Measurements from ENCODE around the gene PHF12. TPM values are rescaled to one million over a fixed set of nuclear protein-coding genes. Genes with fewer than 3 reads are reported as not detected.

The PHF12 gene
- total RNA-seq, 6 experiments from 2014 or later, result 26.4 to 33.6 (median 29.8) TPM

DNA sequence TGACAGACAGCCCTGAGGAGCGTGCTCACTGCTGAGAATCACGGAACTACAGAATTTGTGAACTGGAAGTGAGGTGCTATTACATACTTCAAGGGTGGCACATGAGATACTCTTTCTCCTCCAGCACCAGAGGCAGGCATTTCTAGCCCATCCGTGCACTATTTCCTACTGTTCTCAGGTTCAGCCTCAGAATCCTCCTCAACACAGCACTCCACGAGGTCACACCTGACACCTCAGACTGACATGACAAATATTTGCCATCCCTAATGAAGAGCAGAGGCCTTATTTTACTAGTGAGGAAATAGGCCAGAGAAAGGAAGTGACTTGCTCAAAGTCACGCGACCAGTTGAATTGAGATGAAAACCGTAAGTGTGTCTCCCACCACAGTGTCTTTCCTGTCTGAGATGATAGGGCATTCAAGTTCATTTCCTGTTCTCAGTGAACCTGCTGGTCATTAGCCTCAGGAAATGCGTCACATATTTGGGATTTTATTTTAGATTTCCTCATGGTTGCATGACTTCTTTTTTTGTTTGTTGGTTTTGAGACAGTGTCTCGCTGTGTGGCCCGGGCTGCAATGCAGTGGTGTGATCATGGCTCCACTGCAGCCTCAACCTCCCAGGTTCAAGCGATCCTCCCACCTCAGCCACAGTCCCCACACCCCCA, 30.9 kb upstream of the PHF12 start:
- Mint-ChIP-seq H3K4me3 (no peak overlapping the region), H3K4me1 (ENCODE audit: low read depth) (peaks cover 11% of the 10 kb centered on the region; the same call in 1 of the 2 replicates), H3K9me3 (no peaks in the 10 kb centered on the region), H3K36me3 (ENCODE audit: low read depth) (no peaks in the 10 kb centered on the region), H3K27ac (no peak overlapping the region), H3K27me3 (ENCODE audit: insufficient read depth) (peaks cover 48% of the 10 kb centered on the region)
- DNase-seq, result no peak
- TF ChIP-seq, protein P1, sequence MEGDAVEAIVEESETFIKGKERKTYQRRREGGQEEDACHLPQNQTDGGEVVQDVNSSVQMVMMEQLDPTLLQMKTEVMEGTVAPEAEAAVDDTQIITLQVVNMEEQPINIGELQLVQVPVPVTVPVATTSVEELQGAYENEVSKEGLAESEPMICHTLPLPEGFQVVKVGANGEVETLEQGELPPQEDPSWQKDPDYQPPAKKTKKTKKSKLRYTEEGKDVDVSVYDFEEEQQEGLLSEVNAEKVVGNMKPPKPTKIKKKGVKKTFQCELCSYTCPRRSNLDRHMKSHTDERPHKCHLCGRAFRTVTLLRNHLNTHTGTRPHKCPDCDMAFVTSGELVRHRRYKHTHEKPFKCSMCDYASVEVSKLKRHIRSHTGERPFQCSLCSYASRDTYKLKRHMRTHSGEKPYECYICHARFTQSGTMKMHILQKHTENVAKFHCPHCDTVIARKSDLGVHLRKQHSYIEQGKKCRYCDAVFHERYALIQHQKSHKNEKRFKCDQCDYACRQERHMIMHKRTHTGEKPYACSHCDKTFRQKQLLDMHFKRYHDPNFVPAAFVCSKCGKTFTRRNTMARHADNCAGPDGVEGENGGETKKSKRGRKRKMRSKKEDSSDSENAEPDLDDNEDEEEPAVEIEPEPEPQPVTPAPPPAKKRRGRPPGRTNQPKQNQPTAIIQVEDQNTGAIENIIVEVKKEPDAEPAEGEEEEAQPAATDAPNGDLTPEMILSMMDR (IDR thresholded peaks at IDR 0.05), result no peak

DNA sequence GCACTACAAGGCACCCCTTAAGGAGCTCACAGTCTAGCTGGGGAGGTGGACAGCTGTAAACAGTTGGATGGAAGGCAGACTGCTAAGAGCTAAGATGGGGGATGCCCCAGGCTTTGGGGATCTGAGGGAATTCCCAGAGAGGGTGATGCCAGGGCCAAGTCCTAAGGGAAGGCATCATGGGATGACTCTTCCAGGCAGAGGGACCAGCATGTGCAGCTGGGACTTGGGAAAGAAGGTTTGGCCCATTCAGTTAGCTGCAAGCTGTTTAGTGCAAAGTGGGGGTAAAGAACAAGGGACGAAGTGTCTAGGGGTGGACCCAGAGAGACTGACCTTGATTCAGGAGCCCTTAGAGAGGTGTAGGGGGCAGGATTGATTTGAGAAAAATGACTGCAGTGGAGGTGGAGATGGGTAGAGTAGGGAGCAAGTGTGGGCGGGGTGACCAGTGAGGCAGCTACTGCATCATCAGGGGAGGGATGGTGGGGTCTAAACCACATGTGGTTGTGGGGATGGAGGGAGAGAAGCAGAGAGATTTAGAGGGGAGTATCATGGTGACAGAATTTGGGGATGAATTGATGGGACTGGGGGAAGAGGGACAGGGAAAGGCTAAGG, 27.1 kb upstream of the PHF12 start:
- Mint-ChIP-seq H3K4me1 (ENCODE audit: low read depth) (peaks cover 14% of the 10 kb centered on the region), H3K27me3 (ENCODE audit: insufficient read depth) (peaks cover 39% of the 10 kb centered on the region), H3K36me3 (ENCODE audit: low read depth) (no peaks in the 10 kb centered on the region), H3K27ac (no peak overlapping the region), H3K4me3 (no peak overlapping the region), H3K9me3 (no peaks in the 10 kb centered on the region)
- no peak for DNase-seq
- TF ChIP-seq, protein P1 (IDR thresholded peaks at IDR 0.05), result no peak

DNA sequence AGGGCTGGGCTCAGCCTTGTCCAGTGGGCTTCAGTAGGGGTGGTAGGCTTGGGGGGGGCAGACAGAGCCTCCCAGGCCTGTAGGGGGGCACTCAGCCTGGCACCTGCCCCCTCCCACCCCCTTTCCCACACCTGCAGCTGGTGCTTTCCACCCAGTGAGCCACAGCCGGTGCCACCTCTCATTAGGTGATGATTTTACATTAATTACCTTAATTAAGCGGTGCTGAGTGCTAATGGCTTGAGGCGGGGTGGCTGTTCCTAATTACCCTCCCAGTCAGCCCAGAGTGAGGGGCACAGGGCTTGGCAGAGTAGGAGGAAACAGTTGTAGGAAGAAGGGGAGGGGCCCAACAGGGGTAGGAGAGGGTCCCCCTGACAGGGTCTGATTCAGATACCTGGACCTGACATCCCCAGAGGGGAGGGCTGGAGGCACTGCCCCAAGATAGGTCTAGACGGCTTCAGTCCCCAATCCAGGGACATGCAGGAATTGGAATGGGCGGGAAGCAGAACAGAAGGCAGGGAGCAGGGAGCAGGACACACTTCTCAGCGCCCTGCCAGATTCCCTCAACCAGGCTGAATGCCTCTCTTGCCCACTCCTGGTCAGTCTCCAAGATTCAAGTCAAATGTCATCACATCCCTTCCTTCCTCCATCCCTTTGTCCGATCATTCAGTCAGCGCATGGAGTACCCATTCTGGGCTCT, 26.5 kb upstream of the PHF12 start:
- no peak for DNase-seq
- H3K9me3 Mint-ChIP-seq, result no peaks in the 10 kb centered on the region
- H3K4me3 Mint-ChIP-seq, result no peak overlapping the region
- H3K4me1 Mint-ChIP-seq (ENCODE audit: low read depth), result peaks cover 15% of the 10 kb centered on the region
- peaks cover 38% of the 10 kb centered on the region for H3K27me3 Mint-ChIP-seq (ENCODE audit: insufficient read depth)
- no peak overlapping the region for H3K27ac Mint-ChIP-seq
- H3K36me3 Mint-ChIP-seq (ENCODE audit: low read depth), result no peaks in the 10 kb centered on the region
- TF ChIP-seq, protein P1 (IDR thresholded peaks at IDR 0.05), result no peak

DNA sequence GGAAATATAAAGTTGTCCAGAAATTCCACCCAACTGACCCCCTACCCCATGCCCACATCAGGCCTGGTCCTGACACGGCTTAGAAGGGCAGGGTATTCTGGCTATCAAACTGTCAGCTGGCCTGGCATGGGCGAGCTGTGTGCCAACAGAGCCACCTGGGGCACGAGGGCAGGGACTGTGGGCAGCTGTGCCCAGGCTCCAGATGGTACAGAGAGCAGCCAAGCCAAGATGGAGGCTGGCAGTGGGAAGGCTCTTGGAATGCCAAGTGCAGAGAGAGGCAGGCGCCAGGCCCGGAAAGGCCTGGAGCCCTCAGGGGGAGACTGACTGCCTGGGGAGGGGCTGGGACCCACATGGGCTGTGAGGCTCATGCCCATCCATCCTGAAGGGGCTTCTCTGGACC, 24.3 kb upstream of the PHF12 start:
- Mint-ChIP-seq H3K27me3 (ENCODE audit: insufficient read depth) (peaks cover 39% of the 10 kb centered on the region), H3K36me3 (ENCODE audit: low read depth) (no peaks in the 10 kb centered on the region), H3K4me3 (no peak overlapping the region), H3K27ac (no peak overlapping the region), H3K9me3 (no peaks in the 10 kb centered on the region), H3K4me1 (ENCODE audit: low read depth) (peaks cover 20% of the 10 kb centered on the region)
- no peak for DNase-seq
- TF ChIP-seq, protein P1 (IDR thresholded peaks at IDR 0.05), result no peak

DNA sequence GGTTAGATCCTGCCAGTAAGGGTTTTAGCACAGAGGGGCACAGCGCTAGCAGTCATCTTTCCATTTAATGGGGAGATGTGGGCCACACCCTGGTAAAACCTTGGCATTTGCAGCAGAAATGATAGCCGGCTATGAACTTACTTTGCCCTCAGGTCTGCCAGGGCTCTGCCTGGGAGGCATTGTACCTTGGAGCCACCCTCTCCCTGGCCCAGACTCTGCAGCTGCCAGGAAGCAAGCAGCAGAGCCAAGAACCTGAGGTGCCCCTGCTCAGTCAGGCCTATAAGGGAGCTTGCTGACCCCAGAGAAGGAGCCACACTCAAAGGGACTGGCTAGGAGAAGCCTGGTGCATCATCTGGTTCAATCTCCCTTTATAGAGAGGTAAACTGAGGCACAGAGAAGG, 23.7 kb upstream of the PHF12 start:
- Mint-ChIP-seq H3K27ac (no peak overlapping the region), H3K27me3 (ENCODE audit: insufficient read depth) (peaks cover 39% of the 10 kb centered on the region), H3K4me1 (ENCODE audit: low read depth) (peaks cover 25% of the 10 kb centered on the region), H3K4me3 (no peak overlapping the region), H3K9me3 (no peaks in the 10 kb centered on the region), H3K36me3 (ENCODE audit: low read depth) (no peaks in the 10 kb centered on the region)
- DNase-seq, result no peak
- TF ChIP-seq, protein P1 (IDR thresholded peaks at IDR 0.05), result no peak
